ENCODE measurements around the gene FKBP8. TPM values are rescaled to one million over a fixed set of nuclear protein-coding genes. Genes with fewer than 3 reads are reported as not detected.

FKBP8 gene
- total and polyA plus RNA-seq, 2 experiments from 2014 or later: 183 to 247 TPM

GRCh38 chr19:18499055-18499775, 44.2 kb downstream of the FKBP8 start:
- Histone ChIP-seq H3K36me3 (replicated peaks; ENCODE audit: insufficient read depth, low read depth) (no peaks in the 10 kb centered on the region), H3K4me1 (ENCODE audit: insufficient read depth) (peaks cover 19% of the 10 kb centered on the region), H2AFZ (no peak overlapping the region), H3K9me3 (ENCODE audit: low read depth) (no peaks in the 10 kb centered on the region), H3K9me2 (replicated peaks; ENCODE audit: insufficient read depth) (no peaks in the 10 kb centered on the region), H3K4me2 (no peak overlapping the region), H3K4me3 (no peak overlapping the region), H3K79me2 (peaks cover 100% of the 10 kb centered on the region), H4K20me1 (ENCODE audit: insufficient read depth, poor library complexity, severe bottlenecking) (peaks cover 97% of the 10 kb centered on the region), H3K27me3 (no peaks in the 10 kb centered on the region), H3K27ac (no peak overlapping the region)
- 88% methylated on average over 7 of the region's 7 CpGs for WGBS (ENCODE audit: low lambda C conversion rate, missing lambda C conversion rate)
- no peak for DNase-seq (ENCODE audit: low spot score)
- no peak for TF ChIP-seq EZH2phosphoT487 (IDR thresholded peaks at IDR 0.05; ENCODE audit: low read depth, severe bottlenecking, unreplicated experiment)
- TF ChIP-seq EZH2 (IDR thresholded peaks at IDR 0.05; ENCODE audit: borderline replicate concordance): no peak
- no peak for TF ChIP-seq CTCF (IDR thresholded peaks at IDR 0.05; ENCODE audit: poor library complexity)

GRCh38 chr19:18496980-18497256, 46.5 kb downstream of the FKBP8 start:
- Histone ChIP-seq H3K4me3 (no peak overlapping the region), H2AFZ (no peak overlapping the region), H3K9me2 (replicated peaks; ENCODE audit: insufficient read depth) (no peaks in the 10 kb centered on the region), H3K9me3 (ENCODE audit: low read depth) (no peaks in the 10 kb centered on the region), H3K79me2 (peaks cover 100% of the 10 kb centered on the region), H3K4me1 (ENCODE audit: insufficient read depth) (peaks cover 9% of the 10 kb centered on the region), H3K27me3 (no peaks in the 10 kb centered on the region), H3K4me2 (no peak overlapping the region), H4K20me1 (ENCODE audit: insufficient read depth, poor library complexity, severe bottlenecking) (peaks cover 99% of the 10 kb centered on the region), H3K27ac (no peak overlapping the region), H3K36me3 (replicated peaks; ENCODE audit: insufficient read depth, low read depth) (no peaks in the 10 kb centered on the region)
- DNase-seq (ENCODE audit: low spot score): no peak
- no peak for TF ChIP-seq EZH2 (IDR thresholded peaks at IDR 0.05; ENCODE audit: borderline replicate concordance)
- no peak for TF ChIP-seq CTCF (IDR thresholded peaks at IDR 0.05; ENCODE audit: poor library complexity)
- TF ChIP-seq EZH2phosphoT487 (IDR thresholded peaks at IDR 0.05; ENCODE audit: low read depth, severe bottlenecking, unreplicated experiment): no peak
- 76% methylated on average over 4 of the region's 4 CpGs for WGBS (ENCODE audit: low lambda C conversion rate, missing lambda C conversion rate)

- no peak for DNase-seq (ENCODE audit: low spot score)
- Histone ChIP-seq H3K4me1 (ENCODE audit: insufficient read depth) (peaks cover 9% of the 10 kb centered on the region), H3K27ac (peak overlapping the region; percentile 23), H4K20me1 (ENCODE audit: insufficient read depth, poor library complexity, severe bottlenecking) (peaks cover 96% of the 10 kb centered on the region), H3K79me2 (peaks cover 100% of the 10 kb centered on the region), H3K27me3 (no peaks in the 10 kb centered on the region), H3K9me3 (ENCODE audit: low read depth) (no peaks in the 10 kb centered on the region), H3K9me2 (replicated peaks; ENCODE audit: insufficient read depth) (no peaks in the 10 kb centered on the region), H3K36me3 (replicated peaks; ENCODE audit: insufficient read depth, low read depth) (no peaks in the 10 kb centered on the region), H3K4me2 (no peak overlapping the region), H3K4me3 (no peak overlapping the region), H2AFZ (no peak overlapping the region)
- WGBS (ENCODE audit: low lambda C conversion rate, missing lambda C conversion rate): 81% methylated on average over 11 of the region's 11 CpGs
- no peak for TF ChIP-seq EZH2 (IDR thresholded peaks at IDR 0.05; ENCODE audit: borderline replicate concordance)
- no peak for TF ChIP-seq CTCF (IDR thresholded peaks at IDR 0.05; ENCODE audit: poor library complexity)
- TF ChIP-seq EZH2phosphoT487 (IDR thresholded peaks at IDR 0.05; ENCODE audit: low read depth, severe bottlenecking, unreplicated experiment): no peak
Observed at GRCh38 chr19:18496167-18496979, 47.0 kb downstream of the FKBP8 start.
